GM21360 (cell line): ENCODE results near the gene NDUFAF2.

Source experiments
- ATAC-seq: cut with Tn5 transposase; IDR thresholded peaks from one replicate; pipeline ENCODE4 v1.9.1; 2021; ENCODE audit warnings: mild to moderate bottlenecking, moderate library complexity; ENCODE audit not compliant: unreplicated experiment

Gene NDUFAF2

DNA sequence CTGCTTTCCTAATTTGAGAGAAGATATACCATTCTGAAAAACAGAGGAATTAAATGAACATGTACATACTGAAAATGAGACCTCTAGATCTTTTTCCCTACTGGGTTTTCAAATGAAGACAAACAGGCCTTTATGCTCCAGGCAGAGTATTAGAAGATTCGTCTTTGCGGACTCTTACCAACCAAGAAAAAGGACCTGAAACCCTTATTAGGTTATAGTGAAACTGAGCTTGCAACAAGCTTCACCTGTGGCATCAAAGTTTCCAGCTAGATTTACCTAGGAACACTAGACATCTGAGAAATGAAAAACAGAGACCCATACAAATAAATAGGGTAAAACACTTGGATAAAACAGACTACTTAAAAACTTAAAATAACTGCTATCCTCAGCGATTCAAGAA is 171.0 kb downstream of the NDUFAF2 start:
- ATAC-seq, result no peak

DNA sequence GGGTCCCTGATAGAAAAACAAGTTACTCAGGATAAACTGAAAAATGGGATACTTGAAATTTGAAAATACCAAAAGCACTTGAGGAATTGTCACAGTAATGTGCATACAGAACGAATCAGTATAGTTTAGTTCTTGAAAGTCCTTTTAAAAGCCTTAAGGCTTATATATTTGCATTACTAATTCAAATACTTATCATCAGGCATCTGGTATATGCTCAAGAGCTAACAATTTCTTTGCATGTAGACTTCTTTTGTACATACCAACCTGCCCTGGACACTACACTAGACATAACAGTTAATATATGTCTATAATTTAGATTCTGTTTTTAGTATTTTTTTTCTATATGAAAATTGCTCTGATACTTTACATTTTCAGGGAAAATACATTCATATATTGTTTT is 174.1 kb downstream of the NDUFAF2 start:
- no peak for ATAC-seq

DNA sequence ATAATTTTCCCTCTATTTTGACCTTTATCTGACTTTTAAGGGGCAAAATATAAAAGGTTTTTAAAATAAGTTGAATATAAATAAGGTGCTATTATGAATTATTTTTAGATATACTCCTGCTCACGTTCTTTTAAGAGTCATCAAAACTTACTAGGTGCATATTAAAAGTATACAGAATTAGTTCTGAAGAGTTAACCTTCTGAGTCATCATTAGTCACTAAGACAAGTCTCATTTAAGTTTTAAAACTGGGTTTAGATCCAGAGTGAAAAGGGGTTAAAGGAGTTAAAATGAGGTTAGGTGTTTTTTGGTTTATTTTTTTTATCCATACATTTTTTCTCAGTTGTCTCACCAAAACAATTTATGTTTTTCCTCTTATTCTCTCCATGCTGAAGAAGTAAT is 175.5 kb downstream of the NDUFAF2 start:
- no peak for ATAC-seq

DNA sequence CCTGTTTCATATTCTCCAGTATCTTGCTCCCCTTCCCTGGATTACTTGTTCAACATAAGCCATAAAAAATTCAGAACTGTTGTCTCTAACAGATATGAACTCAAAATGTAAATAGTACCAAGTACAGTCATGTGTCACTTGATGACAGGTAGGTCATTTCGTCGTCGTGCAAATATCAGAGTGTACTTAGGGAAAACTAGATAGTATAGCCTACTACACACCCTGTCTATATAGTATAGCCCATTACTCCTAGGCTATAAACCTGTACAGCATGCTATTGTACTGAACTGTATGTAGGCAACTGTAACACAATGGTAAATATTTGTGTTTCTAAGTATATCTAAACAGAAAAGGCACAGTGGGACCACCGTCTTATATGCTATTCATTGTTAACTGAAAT is 178.1 kb downstream of the NDUFAF2 start:
- ATAC-seq, result no peak

DNA sequence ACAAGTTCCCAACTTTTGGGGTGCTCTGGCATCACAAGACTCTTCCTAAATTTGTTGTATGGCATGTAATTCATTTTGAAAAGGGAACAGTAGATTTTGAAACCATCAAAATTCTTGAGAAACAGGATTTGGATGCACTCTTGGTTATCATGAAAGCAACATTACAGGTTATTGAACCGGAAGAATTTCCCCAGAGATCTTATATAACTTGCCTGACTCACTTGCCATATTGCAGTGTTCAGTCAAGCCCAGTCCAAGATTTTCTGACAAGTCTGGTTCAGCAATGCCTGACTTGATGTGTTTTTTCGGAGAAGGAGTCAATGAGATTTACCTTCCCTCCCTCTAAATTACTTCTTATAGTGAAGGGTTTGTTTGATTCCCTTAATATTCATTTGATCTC is 185.3 kb downstream of the NDUFAF2 start:
- no peak for ATAC-seq

DNA sequence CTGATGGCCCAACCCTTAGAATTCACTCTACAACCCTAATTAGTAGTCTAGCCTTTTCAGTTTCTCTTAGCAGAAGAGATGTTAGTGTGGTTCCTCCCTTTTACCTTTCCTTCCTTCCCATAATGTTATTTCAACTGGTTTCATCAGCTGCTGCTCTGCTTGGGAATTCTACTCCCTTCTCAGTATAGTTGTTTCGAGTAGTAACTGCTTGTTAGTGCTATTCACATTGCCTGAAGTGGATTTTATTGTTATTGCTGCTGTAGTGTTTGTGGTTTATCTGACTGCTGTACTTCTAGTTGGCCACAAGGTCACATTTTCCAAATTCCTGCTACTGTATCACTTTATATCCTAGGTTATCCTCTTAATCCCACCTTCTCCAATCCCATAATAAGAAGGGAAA is 187.6 kb downstream of the NDUFAF2 start:
- ATAC-seq, result no peak

DNA sequence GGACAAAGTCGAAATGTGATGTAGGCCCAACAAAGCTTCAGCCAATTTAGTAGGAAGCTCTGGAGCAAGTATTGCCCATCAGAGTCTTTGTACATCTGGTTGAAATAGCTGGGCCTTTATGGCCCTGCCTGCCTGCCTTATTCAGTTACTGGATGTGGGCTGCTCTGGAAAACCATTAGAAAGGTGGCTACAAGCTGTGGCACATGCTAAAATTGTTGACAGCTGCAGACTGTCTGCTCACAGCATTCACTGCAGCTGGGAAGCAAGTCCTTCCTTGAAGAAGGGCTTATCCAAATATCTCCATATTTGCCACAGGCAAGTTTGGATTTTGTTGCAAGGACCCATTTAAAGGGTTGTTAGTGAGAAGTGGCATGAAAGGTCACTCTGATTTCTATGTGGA is 192.8 kb downstream of the NDUFAF2 start:
- ATAC-seq, result no peak

DNA sequence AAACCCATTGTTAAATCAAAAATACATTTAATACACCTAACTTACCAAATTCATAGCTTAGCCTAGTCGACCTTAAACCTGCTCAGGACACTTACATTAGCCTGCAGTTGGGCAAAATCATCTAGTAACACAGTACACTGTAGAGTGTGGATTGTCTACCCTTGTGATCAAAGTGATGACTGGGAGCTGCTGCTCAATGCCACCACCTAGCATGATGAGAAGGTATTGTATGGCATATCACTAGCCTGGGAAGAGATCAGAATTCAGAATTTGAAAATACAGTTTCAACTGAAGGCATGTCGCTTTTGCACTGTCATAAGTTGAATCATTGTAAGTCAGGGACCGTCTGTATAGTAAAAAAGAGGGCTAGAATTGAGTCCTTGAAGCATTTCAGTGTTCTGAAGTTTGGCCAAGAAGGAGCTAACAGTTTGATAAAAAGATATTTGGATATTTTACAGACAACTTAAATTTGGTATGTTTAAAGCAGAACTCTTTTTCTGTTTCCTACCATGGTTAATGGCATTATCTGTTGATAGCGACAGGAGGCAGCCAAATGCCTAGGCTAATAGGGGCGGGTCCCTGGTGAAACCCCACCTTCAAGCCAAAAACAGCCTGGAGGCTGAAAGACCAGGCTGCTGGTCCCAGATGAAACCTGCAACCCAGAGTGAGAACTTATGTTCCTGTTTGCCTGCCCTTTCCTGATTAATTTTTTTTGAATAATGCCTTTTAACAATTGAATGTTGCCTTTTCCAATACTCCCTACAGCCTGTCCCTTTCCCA is 194.3 kb downstream of the NDUFAF2 start:
- no peak for ATAC-seq

DNA sequence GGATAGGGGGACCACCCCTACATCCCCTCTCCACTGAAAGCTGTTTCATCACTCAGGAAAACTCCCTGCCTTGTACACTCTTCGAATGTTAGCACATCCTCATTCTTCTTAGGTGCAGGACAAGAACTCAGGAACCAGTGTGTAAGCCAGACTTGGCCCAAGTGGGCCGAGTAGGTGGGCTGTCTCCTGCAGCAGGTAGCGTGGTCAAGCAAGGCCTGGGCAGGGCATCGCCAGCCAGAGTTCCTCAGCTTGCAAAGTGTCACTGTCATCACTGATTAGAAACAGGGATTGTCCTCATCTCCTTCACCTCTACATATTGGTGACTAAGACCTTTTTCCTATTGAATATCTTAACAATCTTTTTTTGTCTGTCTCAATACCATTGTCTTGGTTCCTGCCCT is 194.9 kb downstream of the NDUFAF2 start:
- no peak for ATAC-seq

DNA sequence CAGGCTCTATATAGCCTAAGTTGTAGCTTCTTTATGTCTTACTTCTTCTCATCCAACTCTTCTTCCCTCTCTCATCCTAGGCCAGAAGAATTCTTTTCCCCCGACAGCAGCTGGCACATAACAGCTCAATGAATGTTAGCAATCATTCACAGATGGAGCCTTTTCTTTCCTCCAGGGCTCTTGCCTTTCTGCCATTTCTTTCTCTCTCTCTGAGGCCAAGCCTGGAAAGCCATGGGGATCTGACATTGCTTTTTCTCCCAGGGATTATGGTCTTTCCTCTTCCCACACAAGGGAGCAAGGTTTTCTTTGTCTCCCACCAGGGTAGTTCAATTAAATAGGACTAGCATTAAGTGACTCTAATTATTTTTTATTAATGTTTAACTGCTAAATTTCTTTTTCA is 196.8 kb downstream of the NDUFAF2 start:
- ATAC-seq, result no peak

DNA sequence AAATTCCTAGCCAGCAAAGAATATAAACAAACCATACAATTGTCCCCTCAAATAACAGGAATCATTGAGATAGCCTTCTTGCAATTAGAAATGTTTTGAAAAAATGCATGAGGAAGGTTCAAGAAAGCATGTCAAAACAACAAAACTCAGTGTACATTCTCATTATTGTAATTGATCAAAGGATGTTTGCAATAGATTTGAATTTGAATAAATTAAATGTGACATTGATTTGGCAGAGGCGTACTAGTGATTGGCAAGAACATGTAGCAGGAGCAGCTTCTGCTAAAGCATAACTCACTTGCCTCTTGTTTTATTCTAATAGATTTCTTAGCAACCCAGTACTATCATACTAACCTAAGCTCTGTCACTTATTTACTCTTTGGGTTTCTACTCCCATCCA is 197.4 kb downstream of the NDUFAF2 start:
- no peak for ATAC-seq

DNA sequence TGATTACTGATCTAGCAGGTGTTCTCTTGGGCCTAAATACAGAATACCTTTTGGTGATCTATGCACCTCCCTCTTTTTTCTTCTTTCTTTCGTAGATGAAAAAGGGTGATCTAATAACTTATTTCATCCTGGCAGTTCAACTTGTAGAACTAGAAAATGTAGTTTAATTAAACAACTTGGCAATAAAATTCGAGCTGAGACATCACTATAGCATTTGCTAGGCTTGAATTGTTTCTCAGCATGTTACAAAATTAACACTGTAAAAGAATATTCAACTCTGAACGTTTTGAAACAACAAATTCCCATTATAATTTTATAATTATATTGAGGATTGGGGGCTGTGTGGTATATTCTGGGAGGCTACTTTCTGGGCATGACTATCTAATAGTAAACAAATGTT is 197.8 kb downstream of the NDUFAF2 start:
- ATAC-seq, result no peak

DNA sequence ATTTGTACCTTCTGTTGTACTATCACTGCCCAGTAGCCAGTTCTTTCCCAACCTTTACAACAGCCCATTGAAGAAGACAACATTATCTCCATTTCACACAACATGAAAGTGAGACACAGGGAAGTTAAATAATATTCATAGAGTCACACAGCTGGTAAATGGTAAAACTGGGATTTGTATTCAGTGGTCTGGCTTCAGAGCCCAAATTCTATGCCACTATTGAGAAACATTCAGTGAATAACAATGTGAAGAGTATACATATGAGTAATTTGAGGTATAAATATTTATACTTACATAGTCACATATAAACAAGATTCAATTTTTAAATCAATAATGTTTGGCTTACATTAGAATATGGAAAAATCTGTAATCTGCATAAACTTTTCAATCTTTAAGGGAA is 203.5 kb downstream of the NDUFAF2 start:
- no peak for ATAC-seq

DNA sequence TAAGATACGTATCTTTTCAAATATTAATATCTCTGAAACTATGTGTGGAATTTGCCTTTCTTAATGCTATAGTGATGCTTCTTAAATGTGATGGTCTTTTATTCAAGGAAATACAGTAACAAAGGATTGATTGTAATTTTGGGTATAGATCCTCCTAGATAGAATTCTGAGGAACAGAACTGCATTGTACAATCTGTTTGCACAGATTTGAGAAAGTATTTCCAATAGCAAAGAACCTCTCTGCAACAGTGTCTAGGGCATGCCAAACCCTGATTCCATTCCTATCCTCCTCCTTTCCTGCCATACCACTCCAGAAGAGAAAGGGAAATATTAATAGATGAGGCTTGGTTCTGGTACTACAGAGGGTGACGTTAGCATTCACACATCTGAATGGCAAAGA is 206.9 kb downstream of the NDUFAF2 start:
- ATAC-seq, result no peak

DNA sequence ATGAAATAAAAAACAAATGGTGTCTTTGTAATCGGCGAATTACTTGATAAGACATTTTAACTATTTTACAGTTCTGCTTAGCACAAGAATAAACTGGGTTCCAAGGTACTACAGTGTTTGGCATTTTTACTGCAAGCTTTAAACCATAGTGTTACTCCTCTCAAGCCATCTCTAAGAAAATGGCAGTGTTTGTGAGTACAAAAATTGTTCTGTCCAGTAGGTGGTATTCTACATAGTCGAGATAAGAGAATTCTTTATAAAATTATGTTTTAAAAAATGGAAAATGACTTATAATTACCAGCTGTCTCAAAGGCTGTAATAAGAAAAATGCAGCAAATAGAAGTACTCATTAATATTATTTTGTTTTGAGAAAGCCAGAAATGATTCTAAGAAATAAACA is 214.1 kb downstream of the NDUFAF2 start:
- no peak for ATAC-seq

DNA sequence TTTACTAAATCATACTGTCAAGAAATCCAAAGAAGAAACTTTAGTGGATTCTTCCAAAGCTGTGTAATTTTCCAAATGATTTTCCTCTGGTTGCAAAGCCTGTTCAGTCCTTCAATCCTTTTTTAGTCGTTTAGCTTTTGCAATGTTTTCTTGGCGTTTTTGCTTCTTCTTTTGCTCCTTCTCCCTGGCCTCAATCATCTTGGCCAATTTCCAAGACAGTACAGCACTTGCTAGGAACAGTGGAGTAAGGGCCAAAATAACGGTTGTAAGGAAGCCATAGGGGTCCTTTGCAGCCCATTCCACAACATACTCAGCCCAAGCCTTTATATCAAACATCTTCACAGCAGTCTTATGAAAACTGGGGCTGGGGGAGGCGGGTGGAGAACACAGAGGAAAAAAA is 214.8 kb downstream of the NDUFAF2 start:
- ATAC-seq, result no peak

DNA sequence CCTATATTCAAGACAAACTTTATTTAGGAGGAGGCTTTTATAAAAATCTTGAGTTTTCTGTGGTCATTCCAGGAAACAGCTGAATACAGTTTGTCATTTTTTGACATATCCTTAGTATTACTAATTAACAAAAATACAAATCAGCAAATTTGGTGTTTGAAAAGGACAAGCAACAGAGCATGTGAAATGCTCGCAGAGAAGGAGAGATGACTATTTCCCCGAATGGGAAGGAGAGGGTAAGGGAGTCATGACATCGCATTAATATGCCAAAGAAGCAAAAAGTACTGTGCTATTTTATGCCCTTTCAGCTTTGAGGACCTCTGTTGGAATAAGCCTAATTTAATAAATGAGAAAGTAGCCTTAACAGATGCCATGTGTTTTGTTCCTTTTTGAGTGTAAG is 215.5 kb downstream of the NDUFAF2 start:
- ATAC-seq, result no peak

DNA sequence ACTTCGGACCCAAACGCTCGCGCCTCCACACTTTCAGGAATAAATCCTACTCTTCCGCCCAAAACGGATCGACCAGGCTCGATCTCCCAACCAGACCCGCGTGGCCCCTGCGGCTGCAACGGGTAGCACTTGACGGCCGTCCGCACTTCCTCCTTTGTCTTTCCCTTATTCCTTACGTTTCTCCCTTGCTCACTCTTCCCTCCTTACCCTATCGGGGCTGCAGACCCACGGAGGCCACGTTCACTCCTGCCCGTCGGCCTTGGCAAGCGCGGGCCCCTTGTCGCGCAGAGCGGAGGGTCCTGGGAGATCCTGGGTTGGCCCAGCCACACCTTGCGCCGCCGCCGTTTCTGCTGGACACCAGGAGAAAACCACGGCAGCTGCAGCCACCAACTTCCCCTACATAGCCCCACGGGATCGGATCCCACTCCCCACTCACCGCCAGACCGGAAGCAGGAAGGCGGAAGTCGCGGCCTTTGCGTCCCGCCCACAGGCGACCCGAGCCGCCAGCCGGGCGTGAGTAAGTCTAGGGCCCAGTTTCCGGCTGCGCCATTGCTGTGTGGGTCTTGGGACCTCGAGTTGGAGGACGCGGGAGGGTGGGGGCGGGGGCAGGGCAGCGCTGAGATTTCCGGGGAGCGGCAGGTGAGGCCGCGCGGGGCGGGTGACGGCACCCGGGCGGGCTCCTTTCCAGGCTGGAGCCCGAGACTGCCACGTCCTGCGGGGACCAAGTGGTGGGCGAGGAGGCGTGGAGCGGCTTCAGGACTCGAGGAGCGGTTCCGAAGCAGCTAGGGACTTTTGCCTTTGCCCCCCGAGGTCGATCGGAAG is 217.2 kb downstream of the NDUFAF2 start, which contains the start of gene SMIM15:
TSS of gene SMIM15 (minus strand) at position 459 of the 822 bp plus-strand sequence. CDS start 2,297 bp downstream, outside the sequence.
- peak; percentile 93 for ATAC-seq

DNA sequence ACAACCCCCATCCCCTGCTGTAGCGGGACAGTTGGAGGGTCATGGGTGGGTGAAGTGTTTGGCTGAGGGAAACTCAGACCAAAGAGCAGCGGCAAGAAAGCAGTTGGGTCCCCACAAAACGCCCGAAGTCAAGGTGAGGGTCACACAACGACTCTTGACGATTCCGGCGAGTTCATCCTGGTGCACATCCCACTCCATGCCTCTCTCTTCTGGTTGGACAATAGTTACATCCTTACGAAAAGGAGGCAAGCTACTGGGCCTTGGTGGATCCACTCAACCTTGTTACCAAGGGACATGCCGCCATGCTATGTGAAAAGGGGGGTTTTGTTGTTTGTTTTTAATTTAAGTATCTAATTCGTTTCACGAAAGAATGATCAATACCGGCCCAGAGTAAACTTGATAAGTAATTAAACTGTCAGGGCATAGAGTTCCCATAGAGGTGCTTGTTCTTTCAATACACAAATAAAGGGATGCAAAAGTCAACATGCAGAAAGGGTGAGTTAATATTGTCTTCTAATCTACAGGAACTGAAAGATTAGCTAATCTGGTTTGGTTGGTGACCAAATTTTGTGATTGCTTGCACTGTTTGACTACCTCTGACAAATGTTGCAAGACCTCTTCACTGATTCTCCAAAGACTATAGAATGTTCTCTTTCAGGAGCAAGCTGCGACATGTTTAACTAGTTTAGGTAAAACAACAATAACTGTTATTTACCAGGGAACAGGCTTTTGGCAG is 218.0 kb downstream of the NDUFAF2 start:
- peak; percentile 2 for ATAC-seq

DNA sequence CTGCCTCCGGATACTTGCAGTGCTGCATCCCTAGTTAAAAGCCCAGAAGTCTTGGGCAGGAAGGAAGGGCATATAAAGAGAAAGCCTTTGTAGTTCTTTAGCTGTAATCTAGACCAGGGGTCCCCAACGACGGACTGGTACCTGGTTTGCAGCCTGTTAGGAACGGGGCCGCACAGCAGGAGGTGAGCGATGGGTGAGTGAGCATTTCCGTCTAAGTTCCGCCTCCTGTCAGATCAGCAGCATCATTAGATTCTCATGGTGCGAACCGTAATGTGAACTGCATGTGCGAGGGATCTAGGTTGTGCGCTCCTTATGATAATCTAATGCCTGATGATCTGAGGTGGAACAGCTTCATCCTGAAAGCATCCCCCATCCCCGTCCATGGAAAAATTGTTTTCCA is 218.9 kb downstream of the NDUFAF2 start:
- ATAC-seq, result no peak

DNA sequence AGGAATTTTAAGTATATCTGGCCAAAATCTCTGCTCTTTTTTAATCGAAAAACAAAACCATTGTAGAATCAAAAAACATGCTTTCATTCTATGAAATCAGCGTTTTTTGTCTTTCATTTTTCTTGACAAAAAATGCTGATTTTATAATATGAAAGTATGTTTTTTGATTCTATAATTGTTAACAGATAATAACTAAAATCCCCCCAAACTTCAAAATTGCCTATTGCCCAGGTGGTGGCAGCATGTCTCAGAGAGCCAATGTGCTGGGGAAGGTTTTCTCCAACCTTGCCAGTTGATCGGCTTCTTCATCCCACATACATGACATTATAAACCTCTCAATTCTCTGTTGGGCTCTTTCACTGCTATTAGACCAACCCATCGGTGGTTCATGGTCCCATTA is 222.4 kb downstream of the NDUFAF2 start:
- no peak for ATAC-seq

DNA sequence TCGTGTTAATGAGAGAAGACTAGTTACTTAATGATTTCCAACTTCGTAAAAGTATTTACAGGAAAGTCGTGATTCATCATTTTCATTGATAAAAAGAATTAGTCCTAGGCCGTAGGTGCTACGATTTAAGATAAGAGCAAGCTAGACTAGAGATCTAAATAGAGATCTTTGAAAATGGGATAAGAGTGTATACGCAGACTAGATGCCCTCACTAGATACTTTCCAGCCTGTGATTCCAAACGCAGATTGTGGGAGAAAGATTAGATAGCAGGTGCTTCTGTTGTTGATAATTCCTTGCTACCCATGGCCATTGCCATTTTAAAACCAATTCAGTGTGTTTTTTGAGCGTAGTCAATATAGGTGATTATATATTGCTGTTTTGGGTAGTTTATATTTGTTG is 223.9 kb downstream of the NDUFAF2 start:
- no peak for ATAC-seq
